ENCODE results near the gene TULP1. TPM values are rescaled to one million over a fixed set of nuclear protein-coding genes. Genes with fewer than 3 reads are reported as not detected.

The TULP1 gene
- total and polyA plus RNA-seq, 2 of the 8 experiments (the other 6 are each of a cell fraction or from before 2014, with no cell fraction given), result 3.2 to 6.8 TPM

GRCh38 chr6:35469751-35470662 lies 42.7 kb downstream of the TULP1 start:
- H3K4me2 ChIP-seq (ENCODE audit: insufficient read depth in 1 of 2, low read depth in 2 of 2, low read length in 2 of 2), result peak overlapping the region; percentile 98 to 99
- ChIA-PET CTCF (ENCODE audit: partially characterized antibody) (interaction anchor here (0.7 to 5.5 kb wide), 3 partner anchors 11 to 173 kb away, joined by 3 to 30 read pairs (median 16); partner anchors contain the start of gene DEF6), POLR2A (ENCODE audit: partially characterized antibody) (interaction anchor here (0.6 to 30.9 kb wide), 13 partner anchors 16 to 264 kb away, joined by 3 to 1319 read pairs (median 4); partner anchors contain the start of genes DEF6, FANCE, PPARD and TEAD3)
- H4K5ac ChIP-seq (ENCODE audit: insufficient read length, low read depth, low read length), result no peak overlapping the region
- H3K27ac ChIP-seq (ENCODE audit: low read depth, low read length), result peak overlapping the region; percentile 22; the same call in 1 of the 2 replicates
- H3K36me3 ChIP-seq (ENCODE audit: control insufficient read depth in 2 of 4, insufficient read depth in 4 of 4, low read length in 3 of 4), result peaks cover 24 to 56% (median 31%) of the 10 kb centered on the region in 4 experiments
- peaks cover 32 to 33% of the 10 kb centered on the region in 2 experiments for H4K20me1 ChIP-seq (replicated peaks in 1 of 2; ENCODE audit: control insufficient read depth in 1 of 2, insufficient read depth in 2 of 2, low read length in 2 of 2)
- no peaks in the 10 kb centered on the region; a peak in 1 of 4 replicates for H3K9me3 ChIP-seq (ENCODE audit: insufficient read depth in 2 of 2, low read depth in 1 of 2, low read length in 1 of 2)
- H3K79me2 ChIP-seq (ENCODE audit: control insufficient read depth in 1 of 2, insufficient read depth in 2 of 2, low read length in 2 of 2), result peaks cover 14 to 30% of the 10 kb centered on the region in 2 experiments
- no peak overlapping the region for H2BK12ac ChIP-seq (ENCODE audit: low read depth, low read length)
- FAIRE-seq (no peak), DNase-seq (ENCODE audit: low read depth in 1 of 2, low spot score in 2 of 2) (no peak)
- H3K4ac ChIP-seq (replicated peaks; ENCODE audit: insufficient read length, low read depth, low read length), result peak overlapping the region; percentile 2
- H3K79me1 ChIP-seq (ENCODE audit: low read depth, low read length), result peaks cover 4% of the 10 kb centered on the region; the same call in 1 of the 2 replicates
- peak overlapping the region; percentile 71 for H2BK5ac ChIP-seq (ENCODE audit: low read depth, low read length)
- H2AFZ ChIP-seq (ENCODE audit: low read length), result no peak overlapping the region
- no peak overlapping the region for H4K91ac ChIP-seq (replicated peaks; ENCODE audit: insufficient read length, low read length)
- no peaks in the 10 kb centered on the region; a peak in 1 of 7 replicates for H3K27me3 ChIP-seq (replicated peaks in 1 of 4; ENCODE audit: control insufficient read depth in 3 of 4, extremely low read depth in 1 of 4, insufficient read depth in 3 of 4, low read length in 3 of 4)
- H4K8ac ChIP-seq (ENCODE audit: extremely low read depth, insufficient read depth, low read length), result no peak overlapping the region
- 41% methylated on average over 18 of the region's 18 CpGs; no CpG with 5 or more reads in 1 of the 2 experiments for WGBS, 2 experiments (ENCODE audit: extremely low coverage in 1 of 2, insufficient coverage in 1 of 2, insufficient read length in 1 of 2, insufficient replicate concordance in 2 of 2, low coverage in 1 of 2, low lambda C conversion rate in 2 of 2, missing lambda C conversion rate in 1 of 2)
- H2AK5ac ChIP-seq (ENCODE audit: low read depth, low read length), result no peak overlapping the region
- H3K4me1 ChIP-seq (replicated peaks in 1 of 4; ENCODE audit: control insufficient read depth in 3 of 4, insufficient read depth in 4 of 4, low read length in 3 of 4), result peaks cover 0 to 8% (median 5%) of the 10 kb centered on the region in 4 experiments; a peak in 6 of 7 replicates
- H3K23me2 ChIP-seq (ENCODE audit: low read depth, low read length), result peaks cover 13% of the 10 kb centered on the region
- no peak overlapping the region; the same call in 1 of the 2 replicates for H3K18ac ChIP-seq (ENCODE audit: extremely low read depth, low read length)
- H2BK15ac ChIP-seq (ENCODE audit: low read length), result no peak overlapping the region
- peak overlapping the region in 3 of 4 experiments; percentile 90 to 98 (median 98); a peak in 6 of 7 replicates for H3K9ac ChIP-seq (replicated peaks in 1 of 4; ENCODE audit: extremely low read depth in 1 of 4, low read depth in 3 of 4, low read length in 3 of 4)
- H3K23ac ChIP-seq (ENCODE audit: insufficient read length), result no peak overlapping the region
- H3K4me3 ChIP-seq (ENCODE audit: extremely low read depth in 1 of 4, insufficient read depth in 2 of 4, low read depth in 3 of 4, low read length in 4 of 4), result peak overlapping the region; percentile 86 to 99 (median 92)
- no peak overlapping the region for H3K14ac ChIP-seq (ENCODE audit: insufficient read length)
- no peak for TF ChIP-seq ZNF274 (IDR thresholded peaks at IDR 0.05; ENCODE audit: borderline replicate concordance, extremely low read depth, low read length)
- TF ChIP-seq ATF3 (IDR thresholded peaks at IDR 0.05; ENCODE audit: insufficient read depth, low read depth, low read length), result no peak
- peak; percentile 62 for TF ChIP-seq POLR2AphosphoS5 (IDR thresholded peaks at IDR 0.05; ENCODE audit: low read depth, low read length)
- TF ChIP-seq KDM4A (IDR thresholded peaks at IDR 0.05; ENCODE audit: low read depth, low read length, severe bottlenecking), result peak; percentile 19
- TF ChIP-seq USF2 (IDR thresholded peaks at IDR 0.05; ENCODE audit: low read length), result peak; percentile 38; the same call in 1 of the 2 replicates
- no peak for TF ChIP-seq CBX8 (IDR thresholded peaks at IDR 0.05; ENCODE audit: borderline replicate concordance, low read depth, low read length)
- peak in 1 of 2 experiments; percentile 34; a peak in 2 of 3 replicates for TF ChIP-seq POLR2A (IDR thresholded peaks at IDR 0.05; ENCODE audit: control extremely low read depth in 1 of 2, low read depth in 2 of 2, low read length in 2 of 2)
- TF ChIP-seq CREB1 (IDR thresholded peaks at IDR 0.05), result no peak
- H2BK120ac ChIP-seq (replicated peaks; ENCODE audit: low read depth, low read length), result no peak overlapping the region
- no peak overlapping the region for H3K56ac ChIP-seq (replicated peaks; ENCODE audit: insufficient read length, low read depth, low read length)
- no peak overlapping the region for H2BK20ac ChIP-seq (ENCODE audit: low read length)
